Heart right ventricle (tissue), 16 donors: ENCODE data around the gene SLC25A21. TPM values are rescaled to one million over a fixed set of nuclear protein-coding genes. Genes with fewer than 3 reads are reported as not detected.

ENCODE experiments used
- ATAC-seq, 8 donors: fragments of 200-7000 bp; cut with Tn5 transposase; one replicate each; pipeline ENCODE4 v1.9.1; 2020; ENCODE audit warnings: mild to moderate bottlenecking in 8 of 8, moderate library complexity in 8 of 8, moderate number of reproducible peaks in 1 of 8
- DNase-seq, 2 donors: peaks; one replicate each; pipeline ENCODE4 v3.0.0-alpha.2; 2020
- H3K27ac ChIP-seq, 10 donors: fragments of 200-600 bp; sonication (generic) in 2 of 10; one replicate each; pipeline versions ENCODE4 v1.5.0 to v1.8.0; 2020 to 2022; ENCODE audit warnings: mild to moderate bottlenecking in 3 of 10
- H3K27me3 ChIP-seq, 7 donors: fragments of 200-600 bp; one replicate each; pipeline ENCODE4 v1.8.0; 2021 to 2022; ENCODE audit warnings: mild to moderate bottlenecking in 2 of 7
- H3K36me3 ChIP-seq, 9 donors: fragments of 200-600 bp; sonication (generic) in 1 of 9; one replicate each; pipeline versions ENCODE4 v1.5.0 to v1.8.0; 2020 to 2022; ENCODE audit warnings: mild to moderate bottlenecking in 2 of 9
- H3K4me1 ChIP-seq, 9 donors: fragments of 200-600 bp; sonication (generic) in 1 of 9; one replicate each; pipeline versions ENCODE4 v1.5.0 to v1.8.0; 2020 to 2022; ENCODE audit warnings: mild to moderate bottlenecking in 4 of 9
- H3K4me3 ChIP-seq, 10 donors: fragments of 200-600 bp; sonication (generic) in 2 of 10; one replicate each; pipeline versions ENCODE4 v1.5.0 to v1.8.0; 2020 to 2022; ENCODE audit warnings: mild to moderate bottlenecking in 7 of 10, moderate library complexity in 2 of 10
- H3K9me3 ChIP-seq, 11 donors: fragments of 200-600 bp in 10 of 11; sonication (generic) in 2 of 11; one replicate each; pipeline versions ENCODE4 v1.5.0 to v1.8.0; 2013 to 2022; ENCODE audit warnings: mild to moderate bottlenecking in 2 of 11, control low read depth in 1 of 11, moderate library complexity in 1 of 11
- CTCF ChIP-seq, 9 donors: fragments of 200-600 bp; sonication (generic) in 2 of 9; IDR thresholded peaks; one replicate each; pipeline versions ENCODE4 v1.5.0 to v1.8.0; 2021 to 2022; ENCODE audit warnings: antibody characterized with exemption in 9 of 9, mild to moderate bottlenecking in 5 of 9, moderate library complexity in 1 of 9
- WGBS, 2 donors: extraction: QIAGEN DNeasy Blood & Tissue Kit; methylation state at CpG; one replicate each; pipeline ENCODE4 v1.1.7; 2013; ENCODE audit warnings: inconsistent platforms in 1 of 2; 5-methylcytosine and 5-hydroxymethylcytosine counted together
- intact Hi-C, 10 donors: fragments of 100-400 bp; cut with DNase I; formaldehyde crosslinking; loops; one replicate each; pipeline versions ENCODE4 v1.11.1 to v1.14.2; 2022
- polyA plus RNA-seq, 2 donors: library from polyadenylated mRNA; stranded (reverse); fragments of 200-250 nt; gene quantifications; one replicate each; pipeline ENCODE4 v1.2.3, GENCODE V29; 2013
- total RNA-seq, 10 donors: library from RNA; stranded (reverse); fragmentation: NEBNext Ultra II Directional in 3 of 10; extraction: Animal tissue kit (Norgen Biotek cat#: 25700) in 3 of 10; gene quantifications; one replicate each; pipeline versions ENCODE4 v1.2.1 to v1.2.4, GENCODE V29; 2021 to 2023
- donor health status: Arrhythmogenic right ventricular cardiomyopathy.
- donor health status: ischemic (EF 13 %, LVEDD 7.1; RV severe dilation, severe dysfunction).
- donor health status: healthy with polysubstance abuse.
- donor health status: DM: no; HTN: yes; CAD: no.
- donor health status: DM: no; HTN: no; CAD: no.
- donor health status: ischemic (EF 25% LVEDD 6.9; RV normal size, moderate dysfunction).
- donor health status: ischemic (EF 25% LVEDD 5.7; RV mildly dilated, moderate dysfunction).
- donor health status: healthy.
- donor health status: DM: yes; HTN: yes; CAD: no.
- donor health status: Ischemic cardiomyopathy.
- donor health status: ischemic (EF 35%, LVEDD 5.7; RV mildly dilated, moderate dysfunction).
- donor health status: nonischemic (EF 11% LVEDD 7.7; RV severe dilation, severe dysfunction).
- donor health status: DM: yes; HTN: yes; CAD: no.
- donor health status: PGD.
- donor health status: ischemic (EF 29% LVEDD 5.4; RV normal size, mild dysfunction).
- donor health status: nonischemic (EF 23%, LVEDD 6.1; RV moderate dilation, normal function).

The SLC25A21 gene
- total and polyA plus RNA-seq, 12 donors = 0.08 to 1.3 (median 0.34) TPM

GRCh38 chr14:37037636-37038387 is 134.6 kb downstream of the SLC25A21 start:
- 77% methylated on average over 3 of the region's 3 CpGs for WGBS, 2 donors
- peaks cover 0 to 4% (median 0%) of the 10 kb centered on the region in 9 donors for H3K4me1 ChIP-seq
- H3K27me3 ChIP-seq = no peaks in the 10 kb centered on the region
- H3K27ac ChIP-seq = no peak overlapping the region
- peaks cover 0 to 3% (median 0%) of the 10 kb centered on the region in 11 donors for H3K9me3 ChIP-seq
- DNase-seq (no peak), ATAC-seq (no peak)
- TF ChIP-seq CTCF (IDR thresholded peaks at IDR 0.05) = no peak
- H3K4me3 ChIP-seq = no peak overlapping the region
- no peaks in the 10 kb centered on the region for H3K36me3 ChIP-seq
- intact Hi-C loops = no loop called here

DNA sequence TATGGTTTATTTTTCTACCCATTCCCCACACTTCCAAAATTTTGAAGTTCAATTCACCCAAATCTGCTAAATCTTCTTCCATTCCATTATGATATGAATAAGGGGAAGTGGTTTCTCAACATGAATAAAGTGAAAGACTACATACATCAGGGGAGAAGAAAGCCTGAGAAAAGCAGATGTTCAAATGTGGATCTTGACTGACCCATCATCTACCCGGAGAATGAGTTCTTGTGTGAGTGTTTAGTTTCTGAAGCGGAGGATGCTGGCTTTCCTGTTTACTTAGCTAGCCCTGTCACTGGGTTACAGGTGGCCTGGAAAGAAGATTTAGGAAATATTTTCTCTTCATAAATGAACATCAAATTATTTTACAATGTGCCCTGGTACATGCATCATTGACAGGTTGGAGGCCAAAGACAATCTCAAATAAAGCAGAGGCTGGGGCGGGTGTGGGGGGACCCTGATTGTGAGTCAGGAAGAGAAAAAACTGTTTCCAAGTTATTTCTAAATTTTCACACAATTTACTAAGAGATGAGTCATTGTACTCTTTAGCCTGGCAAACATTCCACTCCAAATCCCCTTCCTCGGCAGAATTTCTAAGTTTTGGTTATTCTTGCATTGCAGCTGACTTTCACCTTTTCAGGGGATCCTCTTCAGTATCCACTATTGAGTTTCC is 135.6 kb downstream of the SLC25A21 start:
- H3K36me3 ChIP-seq = no peaks in the 10 kb centered on the region
- WGBS, 2 donors = 59 to 72% methylated on average over 4 of the region's 4 CpGs
- ATAC-seq (no peak), DNase-seq (no peak)
- no peak overlapping the region for H3K27ac ChIP-seq
- H3K4me1 ChIP-seq = peaks cover 0 to 4% (median 0%) of the 10 kb centered on the region in 9 donors
- no peaks in the 10 kb centered on the region for H3K27me3 ChIP-seq
- no peak for TF ChIP-seq CTCF (IDR thresholded peaks at IDR 0.05)
- intact Hi-C loops = no loop called here
- H3K9me3 ChIP-seq = peaks cover 0 to 3% (median 0%) of the 10 kb centered on the region in 11 donors
- H3K4me3 ChIP-seq = no peak overlapping the region

DNA sequence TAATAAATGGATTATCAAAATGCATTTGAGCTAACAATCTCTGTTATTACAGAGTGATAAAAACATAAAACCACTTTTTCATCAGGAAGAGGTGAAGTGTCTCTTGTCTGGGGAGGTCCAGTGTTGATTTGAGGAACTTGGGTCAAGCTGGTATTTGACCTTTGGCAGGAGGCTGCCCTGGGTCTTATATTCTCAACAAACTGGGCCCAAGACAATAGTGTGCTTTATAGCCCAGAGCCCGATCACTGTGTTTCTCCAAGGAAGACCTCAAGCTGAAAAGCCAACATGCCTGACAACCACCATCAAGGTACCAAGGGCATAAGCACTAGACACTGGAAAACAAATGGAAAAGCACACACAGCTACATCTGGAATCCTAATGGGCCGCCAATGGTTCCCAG is 137.0 kb downstream of the SLC25A21 start:
- Histone ChIP-seq H3K4me1 (peaks cover 0 to 4% (median 0%) of the 10 kb centered on the region in 9 donors), H3K36me3 (no peaks in the 10 kb centered on the region), H3K4me3 (no peak overlapping the region), H3K9me3 (peaks cover 0 to 3% (median 0%) of the 10 kb centered on the region in 11 donors), H3K27me3 (no peaks in the 10 kb centered on the region), H3K27ac (no peak overlapping the region)
- no peak for TF ChIP-seq CTCF (IDR thresholded peaks at IDR 0.05)
- intact Hi-C loops = no loop called here
- 85 to 92% methylated on average over 2 of the region's 2 CpGs for WGBS, 2 donors
- no peak for ATAC-seq
- no peak for DNase-seq

- ATAC-seq = no peak
- no peak overlapping the region for H3K4me3 ChIP-seq
- 70 to 80% methylated on average over 11 of the region's 11 CpGs for WGBS, 2 donors
- H3K36me3 ChIP-seq = no peaks in the 10 kb centered on the region
- H3K27me3 ChIP-seq = no peaks in the 10 kb centered on the region
- intact Hi-C loops = no loop called here
- H3K4me1 ChIP-seq = peaks cover 0 to 4% (median 0%) of the 10 kb centered on the region in 9 donors
- H3K27ac ChIP-seq = no peak overlapping the region
- no peak for TF ChIP-seq CTCF (IDR thresholded peaks at IDR 0.05)
- no peak for DNase-seq
- H3K9me3 ChIP-seq = peaks cover 0 to 3% (median 0%) of the 10 kb centered on the region in 11 donors
These were observed 137.8 kb downstream of the SLC25A21 start for GRCh38 chr14:37034410-37035285.
